Measurements from ENCODE around the gene SSUH2.
A peak's percentile ranks its signal among the peaks of the same experiment; 100 is the strongest.

Gene SSUH2

GRCh38 chr3:8621141-8621540, 23.5 kb downstream of the SSUH2 start:
- peaks cover 27% of the 10 kb centered on the region for H3K4me1 ChIP-seq (ENCODE audit: control insufficient read depth, insufficient read depth, low read length)
- no peak overlapping the region for H3K4me3 ChIP-seq (ENCODE audit: low read length)
- no peaks in the 10 kb centered on the region for H3K27me3 ChIP-seq (ENCODE audit: control insufficient read depth, insufficient read depth, low read length)
- H3K9ac ChIP-seq (ENCODE audit: low read depth, low read length): no peak overlapping the region
- H3K36me3 ChIP-seq (ENCODE audit: insufficient read depth, low read length): no peaks in the 10 kb centered on the region
- no peak overlapping the region for H3K4me2 ChIP-seq (ENCODE audit: low read length)
- peaks cover 4% of the 10 kb centered on the region for H3K9me3 ChIP-seq (replicated peaks; ENCODE audit: low read length)

GRCh38 chr3:8619548-8619947, 25.1 kb downstream of the SSUH2 start:
- Histone ChIP-seq H3K36me3 (ENCODE audit: insufficient read depth, low read length) (no peaks in the 10 kb centered on the region), H3K4me3 (ENCODE audit: low read length) (no peak overlapping the region), H3K9ac (ENCODE audit: low read depth, low read length) (no peak overlapping the region), H3K4me1 (ENCODE audit: control insufficient read depth, insufficient read depth, low read length) (peaks cover 20% of the 10 kb centered on the region), H3K9me3 (replicated peaks; ENCODE audit: low read length) (peaks cover 4% of the 10 kb centered on the region), H3K27me3 (ENCODE audit: control insufficient read depth, insufficient read depth, low read length) (no peaks in the 10 kb centered on the region), H3K4me2 (ENCODE audit: low read length) (no peak overlapping the region)

- no peaks in the 10 kb centered on the region for H3K36me3 ChIP-seq (ENCODE audit: insufficient read depth, low read length)
- H3K4me2 ChIP-seq (ENCODE audit: low read length): no peak overlapping the region
- H3K27me3 ChIP-seq (ENCODE audit: control insufficient read depth, insufficient read depth, low read length): no peaks in the 10 kb centered on the region
- peaks cover 4% of the 10 kb centered on the region for H3K9me3 ChIP-seq (replicated peaks; ENCODE audit: low read length)
- no peak overlapping the region for H3K4me3 ChIP-seq (ENCODE audit: low read length)
- H3K9ac ChIP-seq (ENCODE audit: low read depth, low read length): no peak overlapping the region
- H3K4me1 ChIP-seq (ENCODE audit: control insufficient read depth, insufficient read depth, low read length): peaks cover 20% of the 10 kb centered on the region
Measured at GRCh38 chr3:8618950-8619349, 25.6 kb downstream of the SSUH2 start.

GRCh38 chr3:8617921-8618320, 26.7 kb downstream of the SSUH2 start:
- Histone ChIP-seq H3K27me3 (ENCODE audit: control insufficient read depth, insufficient read depth, low read length) (no peaks in the 10 kb centered on the region), H3K4me1 (ENCODE audit: control insufficient read depth, insufficient read depth, low read length) (peaks cover 18% of the 10 kb centered on the region), H3K4me3 (ENCODE audit: low read length) (no peak overlapping the region)

GRCh38 chr3:8610951-8611350, 33.6 kb downstream of the SSUH2 start:
- Histone ChIP-seq H3K9ac (ENCODE audit: low read depth, low read length) (no peak overlapping the region), H3K4me3 (ENCODE audit: low read length) (no peak overlapping the region), H3K9me3 (replicated peaks; ENCODE audit: low read length) (no peaks in the 10 kb centered on the region), H3K27me3 (ENCODE audit: control insufficient read depth, insufficient read depth, low read length) (no peaks in the 10 kb centered on the region), H3K4me1 (ENCODE audit: control insufficient read depth, insufficient read depth, low read length) (peaks cover 14% of the 10 kb centered on the region), H3K36me3 (ENCODE audit: insufficient read depth, low read length) (no peaks in the 10 kb centered on the region), H3K4me2 (ENCODE audit: low read length) (no peak overlapping the region)

More at GRCh38 chr3:8617921-8618320, 26.7 kb downstream of the SSUH2 start:
- no peaks in the 10 kb centered on the region for H3K36me3 ChIP-seq (ENCODE audit: insufficient read depth, low read length)
- H3K9ac ChIP-seq (ENCODE audit: low read depth, low read length): no peak overlapping the region
- peaks cover 4% of the 10 kb centered on the region for H3K9me3 ChIP-seq (replicated peaks; ENCODE audit: low read length)
- no peak overlapping the region for H3K4me2 ChIP-seq (ENCODE audit: low read length)

GRCh38 chr3:8608791-8609467, 35.7 kb downstream of the SSUH2 start:
- Histone ChIP-seq H3K4me1 (ENCODE audit: control insufficient read depth, insufficient read depth, low read length) (peaks cover 14% of the 10 kb centered on the region), H3K36me3 (ENCODE audit: insufficient read depth, low read length) (no peaks in the 10 kb centered on the region), H3K4me3 (ENCODE audit: low read length) (no peak overlapping the region), H3K9me3 (replicated peaks; ENCODE audit: low read length) (no peaks in the 10 kb centered on the region), H3K4me2 (ENCODE audit: low read length) (no peak overlapping the region), H3K27me3 (ENCODE audit: control insufficient read depth, insufficient read depth, low read length) (no peaks in the 10 kb centered on the region), H3K9ac (ENCODE audit: low read depth, low read length) (no peak overlapping the region)

- Histone ChIP-seq H3K36me3 (ENCODE audit: insufficient read depth, low read length) (no peaks in the 10 kb centered on the region), H3K9ac (ENCODE audit: low read depth, low read length) (no peak overlapping the region), H3K27me3 (ENCODE audit: control insufficient read depth, insufficient read depth, low read length) (no peaks in the 10 kb centered on the region), H3K9me3 (replicated peaks; ENCODE audit: low read length) (no peaks in the 10 kb centered on the region), H3K4me3 (ENCODE audit: low read length) (no peak overlapping the region), H3K4me1 (ENCODE audit: control insufficient read depth, insufficient read depth, low read length) (peaks cover 15% of the 10 kb centered on the region), H3K4me2 (ENCODE audit: low read length) (no peak overlapping the region)
Measured at GRCh38 chr3:8608041-8608790, 36.4 kb downstream of the SSUH2 start.

- Histone ChIP-seq H3K4me3 (ENCODE audit: low read length) (no peak overlapping the region), H3K27me3 (ENCODE audit: control insufficient read depth, insufficient read depth, low read length) (no peaks in the 10 kb centered on the region), H3K9ac (ENCODE audit: low read depth, low read length) (no peak overlapping the region), H3K4me1 (ENCODE audit: control insufficient read depth, insufficient read depth, low read length) (peaks cover 17% of the 10 kb centered on the region), H3K9me3 (replicated peaks; ENCODE audit: low read length) (no peaks in the 10 kb centered on the region), H3K36me3 (ENCODE audit: insufficient read depth, low read length) (no peaks in the 10 kb centered on the region), H3K4me2 (ENCODE audit: low read length) (peak overlapping the region; percentile 1)
Measured at GRCh38 chr3:8607234-8608040, 37.2 kb downstream of the SSUH2 start.

GRCh38 chr3:8606701-8607231, 37.8 kb downstream of the SSUH2 start:
- Histone ChIP-seq H3K9me3 (replicated peaks; ENCODE audit: low read length) (no peaks in the 10 kb centered on the region), H3K9ac (ENCODE audit: low read depth, low read length) (no peak overlapping the region), H3K36me3 (ENCODE audit: insufficient read depth, low read length) (no peaks in the 10 kb centered on the region), H3K27me3 (ENCODE audit: control insufficient read depth, insufficient read depth, low read length) (no peaks in the 10 kb centered on the region), H3K4me2 (ENCODE audit: low read length) (peak overlapping the region; percentile 1), H3K4me1 (ENCODE audit: control insufficient read depth, insufficient read depth, low read length) (peaks cover 17% of the 10 kb centered on the region), H3K4me3 (ENCODE audit: low read length) (no peak overlapping the region)

- H3K4me1 ChIP-seq (ENCODE audit: control insufficient read depth, insufficient read depth, low read length): peaks cover 17% of the 10 kb centered on the region
- no peak overlapping the region for H3K9ac ChIP-seq (ENCODE audit: low read depth, low read length)
- H3K4me3 ChIP-seq (ENCODE audit: low read length): no peak overlapping the region
- H3K4me2 ChIP-seq (ENCODE audit: low read length): no peak overlapping the region
- no peaks in the 10 kb centered on the region for H3K9me3 ChIP-seq (replicated peaks; ENCODE audit: low read length)
- no peaks in the 10 kb centered on the region for H3K36me3 ChIP-seq (ENCODE audit: insufficient read depth, low read length)
- H3K27me3 ChIP-seq (ENCODE audit: control insufficient read depth, insufficient read depth, low read length): no peaks in the 10 kb centered on the region
Measured at GRCh38 chr3:8604988-8605387, 39.6 kb downstream of the SSUH2 start.

GRCh38 chr3:8604006-8604405, 40.6 kb downstream of the SSUH2 start:
- Histone ChIP-seq H3K36me3 (ENCODE audit: insufficient read depth, low read length) (no peaks in the 10 kb centered on the region), H3K9ac (ENCODE audit: low read depth, low read length) (no peak overlapping the region), H3K4me2 (ENCODE audit: low read length) (no peak overlapping the region), H3K4me1 (ENCODE audit: control insufficient read depth, insufficient read depth, low read length) (peaks cover 17% of the 10 kb centered on the region), H3K27me3 (ENCODE audit: control insufficient read depth, insufficient read depth, low read length) (no peaks in the 10 kb centered on the region), H3K9me3 (replicated peaks; ENCODE audit: low read length) (no peaks in the 10 kb centered on the region), H3K4me3 (ENCODE audit: low read length) (no peak overlapping the region)
